NOMO-1 treated with dmso at 0.1 percent for 144 hours (cell line): ENCODE data around the gene PRKAA2.

Experiments
- DNase-seq: peaks from one replicate; lab custom pipeline; 2025; ENCODE audit not compliant: unreplicated experiment; lab: John Stamatoyannopoulos, UW

Gene PRKAA2

DNA sequence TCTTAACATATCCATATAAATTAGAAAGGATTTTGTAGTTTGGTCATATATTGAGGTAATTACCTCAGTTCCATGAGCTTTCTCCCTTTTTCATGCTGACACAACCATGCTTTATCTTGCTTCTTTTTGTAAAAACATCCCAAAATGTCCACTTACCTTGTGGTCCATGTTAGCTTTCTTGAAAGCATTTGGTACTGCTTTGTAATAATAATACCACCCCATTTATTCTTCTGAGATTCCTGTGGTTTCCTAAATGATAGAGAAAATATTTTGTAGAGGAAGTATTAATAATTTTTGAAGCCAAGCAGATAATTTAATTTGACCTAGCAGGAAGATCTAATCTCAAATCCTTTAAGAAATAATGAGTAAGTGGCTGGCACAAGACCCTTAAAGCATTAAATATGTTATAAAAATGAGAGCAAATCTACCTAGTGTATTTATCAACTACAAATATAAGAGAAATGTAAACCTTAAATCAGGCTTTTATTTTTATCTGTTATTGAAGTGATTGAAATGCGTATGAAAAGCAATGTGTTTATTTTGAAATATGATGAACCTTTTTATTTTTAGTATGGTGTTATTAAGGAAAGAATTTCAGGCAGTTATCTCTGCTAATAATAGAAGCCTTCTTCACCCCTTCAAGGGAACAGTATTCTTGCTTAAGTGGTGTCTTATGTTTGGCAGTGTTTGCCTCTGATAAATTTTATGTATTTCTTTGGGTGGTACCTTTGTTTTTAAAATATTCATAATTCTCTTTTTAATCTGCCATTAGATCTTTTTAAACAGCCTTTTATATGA lies 9.2 kb downstream of the PRKAA2 start:
- DNase-seq: no peak

DNA sequence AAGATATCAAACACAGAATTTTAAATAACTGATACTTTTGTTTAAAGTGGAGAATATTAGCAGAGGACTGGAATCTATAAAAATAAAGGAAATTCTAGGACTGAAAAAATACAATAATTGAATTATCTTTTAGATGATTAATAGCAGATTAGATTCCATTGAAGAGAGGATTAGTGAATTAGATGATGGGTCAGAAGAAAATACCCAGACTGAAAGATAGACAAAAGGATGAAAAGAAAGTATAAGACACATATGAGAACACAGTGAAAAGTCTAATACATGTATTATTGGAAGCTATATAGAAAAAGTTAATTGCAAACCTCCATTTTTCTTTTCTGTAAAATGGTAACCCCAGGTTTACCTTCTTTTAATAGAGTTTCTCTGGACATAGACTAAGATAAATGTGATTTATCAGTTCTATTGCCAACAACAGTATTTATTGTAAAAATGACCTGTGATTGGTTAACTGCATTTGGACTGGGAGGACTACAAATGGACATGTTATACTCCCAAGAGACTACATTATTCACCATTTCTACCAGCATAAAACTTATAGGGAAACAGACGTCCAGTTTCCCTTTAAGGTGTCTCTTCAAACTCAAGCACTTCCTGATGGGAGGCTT lies 11.0 kb downstream of the PRKAA2 start:
- no peak for DNase-seq

DNA sequence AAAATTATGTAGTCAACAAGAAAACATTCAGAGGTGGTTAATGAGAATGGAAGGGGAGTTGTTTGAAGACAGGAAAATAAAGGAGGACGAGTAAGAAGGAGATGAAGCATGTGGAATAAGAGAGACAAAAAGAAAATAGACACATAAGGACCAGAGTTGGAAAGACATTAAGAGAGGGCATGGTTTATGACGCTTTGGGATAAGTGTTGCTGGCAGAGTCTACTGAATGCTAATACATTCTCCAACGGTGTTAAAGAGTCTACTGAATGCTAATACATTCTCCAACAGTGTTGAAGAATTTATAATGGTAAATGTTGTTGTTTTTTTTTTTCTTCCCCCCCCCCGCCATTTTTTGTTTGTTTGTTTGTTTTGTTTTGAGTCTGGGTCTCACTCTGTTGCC lies 13.1 kb downstream of the PRKAA2 start:
- no peak for DNase-seq

DNA sequence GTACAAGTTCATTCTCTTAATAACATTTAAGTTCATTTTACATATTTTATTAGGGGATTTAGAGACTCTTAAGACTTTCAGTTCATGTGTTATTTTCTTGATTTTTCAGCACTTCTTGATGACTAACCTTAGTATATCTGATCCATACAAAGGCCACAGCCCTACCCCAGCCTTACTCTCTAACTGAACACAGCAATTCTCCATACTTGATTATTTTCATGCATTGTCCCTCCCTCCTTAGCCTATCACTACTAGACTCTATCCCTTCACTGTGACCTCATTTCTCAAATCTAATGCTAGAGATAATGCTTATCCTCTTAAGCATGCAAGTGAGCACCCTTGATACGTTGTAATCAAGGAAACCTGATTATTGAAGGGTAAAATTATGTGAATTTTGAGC lies 15.2 kb downstream of the PRKAA2 start:
- DNase-seq: no peak

DNA sequence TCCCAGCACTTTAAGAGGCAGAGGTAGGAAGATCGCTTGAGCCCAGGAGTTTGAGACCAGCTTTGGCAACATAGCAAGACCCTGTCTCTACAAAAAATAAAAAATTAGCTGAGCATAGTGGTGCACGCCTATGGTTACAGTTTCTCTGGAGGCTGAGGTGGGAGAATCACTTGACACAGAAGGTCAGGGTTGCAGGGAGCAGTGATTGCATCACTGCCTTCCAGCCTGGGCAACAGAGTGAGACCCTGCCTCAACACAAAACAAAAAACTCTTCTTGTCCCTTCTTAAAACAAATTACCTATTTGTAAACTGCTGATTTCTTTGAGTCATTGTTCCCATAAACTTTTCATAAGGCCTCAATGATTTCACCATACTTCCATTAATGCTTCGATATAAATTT lies 18.7 kb downstream of the PRKAA2 start:
- no peak for DNase-seq

DNA sequence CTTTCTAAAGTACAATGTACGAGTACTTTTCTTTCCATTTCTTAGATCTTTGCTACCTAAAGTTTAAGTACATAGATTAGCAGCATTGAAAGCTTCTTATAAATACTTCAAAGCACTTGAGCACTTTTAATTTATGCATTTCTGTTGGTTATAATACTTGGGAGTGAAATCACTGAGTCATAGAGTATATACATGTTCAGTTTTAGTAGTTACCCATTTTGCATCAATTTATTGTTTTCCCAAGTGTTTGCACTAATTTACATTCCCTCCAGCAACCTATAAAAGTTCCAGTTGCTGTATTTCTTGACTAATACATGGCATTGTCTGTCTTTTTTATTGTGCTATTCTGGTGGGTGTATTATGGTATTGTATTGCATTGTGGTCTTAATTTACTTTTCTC lies 20.3 kb downstream of the PRKAA2 start:
- DNase-seq: no peak

DNA sequence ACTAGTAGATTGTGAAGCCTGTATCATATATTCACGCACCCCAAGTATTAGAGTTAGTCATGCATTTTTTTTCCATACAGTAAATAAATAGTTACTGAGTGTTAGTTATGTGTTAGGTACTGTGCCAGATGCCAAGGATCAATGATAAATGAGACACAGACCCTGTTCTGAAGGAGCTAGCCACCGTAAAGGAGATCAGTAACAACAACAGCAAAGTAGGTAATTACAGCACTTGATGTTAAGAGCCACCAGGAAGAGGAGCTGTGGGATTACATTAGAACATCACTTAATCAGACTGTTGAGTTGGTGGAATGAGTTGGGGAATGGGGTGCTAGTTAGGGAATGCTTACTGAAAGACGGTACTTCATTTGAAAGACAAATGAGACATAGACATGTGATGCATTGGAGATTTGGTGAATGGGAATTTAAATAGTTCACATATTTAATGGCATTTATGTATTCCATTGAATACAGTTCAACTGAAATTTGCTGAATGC lies 21.0 kb downstream of the PRKAA2 start:
- DNase-seq: no peak

DNA sequence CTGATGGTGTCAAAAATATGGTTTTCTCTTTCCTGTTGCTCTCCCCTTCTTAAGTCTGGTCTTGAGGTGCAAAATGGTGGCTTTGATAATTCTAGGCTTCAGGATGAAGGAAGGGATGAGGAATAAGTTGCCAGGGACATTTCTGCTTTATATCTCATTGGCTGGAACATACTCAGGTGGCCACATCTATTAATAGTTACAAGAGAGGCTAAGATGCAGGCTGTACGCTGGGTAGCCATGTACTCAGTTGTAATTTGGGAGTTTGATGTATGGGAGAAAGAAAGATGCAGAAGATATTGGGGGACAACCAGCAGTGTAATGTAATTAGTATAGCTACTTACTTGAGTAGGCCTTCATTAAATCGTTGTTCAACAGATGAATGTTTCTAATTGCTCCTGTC lies 25.2 kb downstream of the PRKAA2 start:
- no peak for DNase-seq

DNA sequence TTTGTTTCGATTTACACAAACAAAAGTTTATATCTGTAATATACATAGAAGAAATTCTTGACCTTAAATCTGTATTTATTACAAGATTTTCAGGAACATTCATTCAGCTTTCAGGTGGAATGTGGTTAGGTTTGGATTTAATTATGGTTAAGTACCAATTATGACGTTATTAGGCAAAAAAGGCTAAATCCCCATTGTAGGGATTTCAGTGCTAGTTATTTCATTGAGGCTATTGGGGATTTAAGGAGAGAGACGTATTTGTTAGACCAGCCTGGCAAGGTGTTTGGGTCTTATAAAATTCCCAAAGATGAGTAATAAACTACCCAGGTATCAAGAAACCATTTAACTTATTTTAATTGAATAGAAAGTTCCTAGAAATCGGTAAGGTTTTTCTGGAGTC lies 26.0 kb downstream of the PRKAA2 start:
- no peak for DNase-seq

DNA sequence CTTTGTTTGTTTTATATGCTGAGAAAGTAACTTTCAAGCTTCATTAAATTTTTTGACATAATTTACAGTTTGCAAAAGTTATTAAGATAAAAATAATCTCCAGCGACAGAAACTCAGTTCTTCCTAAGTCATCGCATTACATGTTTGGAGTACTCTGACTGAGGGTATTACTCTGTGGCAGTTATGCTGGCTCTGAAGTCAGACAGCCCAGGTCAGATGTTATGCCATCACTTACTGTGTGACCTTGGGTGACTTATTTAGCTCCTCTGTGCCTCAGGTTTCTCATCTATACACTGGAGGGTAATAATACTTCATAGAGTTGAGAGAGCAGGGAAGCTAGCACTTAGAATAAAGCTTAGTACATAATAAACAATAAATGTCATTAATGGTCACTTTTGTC lies 26.4 kb downstream of the PRKAA2 start:
- DNase-seq: no peak

DNA sequence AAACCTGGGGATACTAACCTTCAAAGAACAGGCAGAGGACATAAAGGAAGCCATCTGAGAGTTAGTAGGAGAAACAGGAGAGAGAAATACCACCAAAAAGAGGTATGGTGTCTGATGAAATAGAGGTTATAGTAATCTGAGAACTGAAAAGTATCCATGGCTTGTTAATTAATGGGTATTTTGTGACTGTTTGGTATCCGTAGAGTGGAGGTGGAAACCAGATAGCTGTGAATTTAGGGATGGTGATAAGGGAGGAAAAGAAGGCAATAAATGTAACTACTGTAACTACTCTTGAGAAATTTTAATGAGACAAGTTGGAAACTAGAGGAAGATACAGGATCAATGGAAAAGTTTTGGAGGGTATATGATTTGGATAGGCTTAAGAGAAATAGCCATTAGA lies 27.5 kb downstream of the PRKAA2 start:
- no peak for DNase-seq

DNA sequence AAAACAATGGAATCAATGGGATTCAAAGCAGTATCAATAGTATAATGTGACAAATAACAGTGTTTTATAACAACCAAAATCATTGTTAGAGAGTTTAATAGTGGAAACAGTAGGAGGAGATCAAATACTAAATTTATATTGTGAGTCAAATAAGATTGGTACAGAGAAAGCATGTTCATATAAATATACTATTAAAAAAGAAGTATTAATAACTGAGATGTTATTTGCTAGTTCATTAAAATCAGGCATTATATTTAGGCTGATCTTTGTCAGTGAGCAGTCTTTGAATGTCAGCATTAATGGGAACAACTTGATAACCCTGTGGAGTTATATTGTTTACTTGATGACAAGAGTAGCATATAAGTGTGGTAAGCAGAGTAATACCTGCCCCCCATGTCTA lies 30.6 kb downstream of the PRKAA2 start:
- DNase-seq: no peak

DNA sequence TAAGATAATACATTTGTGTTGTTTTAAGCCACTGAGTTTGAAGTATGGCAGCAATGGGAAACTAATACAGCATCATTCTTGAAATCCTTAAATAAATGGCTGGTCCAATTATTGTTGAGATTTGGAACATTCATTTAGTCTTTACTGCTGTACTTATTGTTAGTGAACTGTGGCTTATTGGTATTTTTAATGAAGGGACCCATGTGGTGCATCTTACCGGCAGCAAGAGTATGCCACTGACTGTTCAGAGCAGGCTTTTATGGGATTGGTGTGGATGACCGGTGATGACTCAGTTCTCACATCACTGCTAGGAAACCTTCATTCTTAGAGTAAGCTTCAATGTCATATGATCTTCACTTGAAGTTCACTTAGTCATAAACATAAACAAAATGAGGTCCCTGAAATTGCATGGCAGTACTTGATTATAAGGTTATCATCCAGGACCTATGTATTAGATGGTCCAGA lies 31.5 kb downstream of the PRKAA2 start:
- DNase-seq: no peak

DNA sequence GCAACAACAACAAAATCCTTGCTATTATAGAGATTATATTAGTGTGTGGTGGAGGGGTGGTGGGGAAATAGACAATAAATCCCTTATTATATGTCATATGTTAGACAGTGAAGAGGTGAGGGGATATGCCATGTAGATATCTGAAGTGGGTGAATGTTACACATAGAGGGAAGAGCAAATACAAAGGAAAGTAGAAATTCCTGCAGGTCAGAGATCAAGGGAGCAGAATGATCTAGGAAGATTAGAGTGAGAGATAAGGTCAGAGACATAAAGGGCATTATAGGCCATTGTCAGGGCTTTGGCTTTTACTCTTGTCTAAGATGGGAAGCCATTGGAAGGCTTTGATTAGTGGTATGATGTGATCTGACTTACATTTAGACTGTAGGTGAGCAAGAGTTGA lies 38.5 kb downstream of the PRKAA2 start:
- DNase-seq: no peak

DNA sequence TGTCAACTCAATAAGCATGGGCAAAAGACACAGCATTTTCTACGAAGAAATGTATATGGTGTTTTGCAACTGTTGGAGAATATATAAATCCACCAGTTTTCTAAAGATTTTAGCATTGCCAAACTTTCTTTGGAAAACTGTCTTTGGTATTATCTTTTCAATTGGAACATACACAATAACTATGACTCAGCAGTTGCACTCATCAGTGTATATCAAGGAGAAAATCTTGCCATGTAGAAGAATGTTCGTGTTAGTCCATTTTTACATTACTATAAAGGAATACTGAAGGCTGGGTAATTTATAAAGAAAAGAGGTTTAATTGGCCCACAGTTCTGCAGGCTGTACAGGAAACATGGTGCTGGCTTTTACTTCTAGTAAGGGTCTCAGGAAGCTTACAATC lies 41.1 kb downstream of the PRKAA2 start:
- DNase-seq: no peak

DNA sequence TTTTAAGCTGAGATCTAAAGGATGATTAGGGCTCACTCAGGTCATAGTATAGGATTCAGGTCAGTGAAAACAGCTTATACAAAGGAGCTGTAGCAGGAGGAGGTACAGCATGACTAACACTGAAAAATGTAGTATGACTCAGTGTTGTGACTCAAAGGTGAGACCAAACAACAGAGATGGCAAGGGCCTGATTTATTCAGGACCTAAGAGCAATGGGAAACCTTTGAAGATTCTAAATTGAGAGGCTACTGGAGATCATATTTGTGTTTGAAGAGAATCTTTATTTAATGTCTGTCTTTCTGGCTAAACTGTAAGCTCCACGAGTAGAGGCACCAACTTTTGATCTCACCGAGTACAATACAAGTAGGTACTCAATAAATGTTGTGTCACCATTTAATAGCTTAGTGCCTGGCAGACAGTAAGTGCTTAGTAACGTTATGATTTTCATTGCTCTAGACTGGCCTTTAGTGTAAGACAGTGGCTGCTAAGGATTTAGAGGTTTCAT lies 43.5 kb downstream of the PRKAA2 start:
- no peak for DNase-seq

DNA sequence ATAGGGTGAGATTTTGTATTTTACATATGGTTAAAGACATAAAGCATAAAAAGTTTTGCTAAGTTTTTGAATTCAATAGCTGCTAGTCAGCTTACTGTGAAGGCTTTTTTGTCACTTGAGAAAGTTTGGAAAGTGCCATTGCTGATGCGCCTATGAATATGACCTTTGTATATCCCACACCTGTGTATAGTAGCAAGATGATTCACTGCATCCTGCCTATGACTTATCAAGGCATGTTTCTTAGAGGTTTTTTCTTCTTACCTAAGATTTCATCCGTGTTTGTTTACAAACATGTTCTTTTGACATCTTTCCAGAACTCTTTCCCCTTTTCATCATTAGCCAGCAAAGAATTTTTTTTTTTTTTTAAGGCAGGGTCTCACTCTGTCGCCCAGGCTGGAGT lies 51.5 kb downstream of the PRKAA2 start:
- no peak for DNase-seq

DNA sequence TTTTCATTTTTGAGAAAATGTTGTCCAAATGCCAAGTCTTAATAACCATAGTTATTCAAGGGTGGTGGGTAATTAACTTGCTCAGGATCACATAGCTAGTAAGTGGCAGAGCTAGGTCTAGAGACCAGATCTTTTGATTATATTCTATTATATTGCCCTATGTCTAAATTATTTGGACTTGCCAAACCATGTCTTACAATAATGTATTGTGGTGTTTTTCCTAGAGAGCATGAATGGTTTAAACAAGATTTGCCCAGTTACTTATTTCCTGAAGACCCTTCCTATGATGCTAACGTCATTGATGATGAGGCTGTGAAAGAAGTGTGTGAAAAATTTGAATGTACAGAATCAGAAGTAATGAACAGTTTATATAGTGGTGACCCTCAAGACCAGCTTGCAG lies 58.6 kb downstream of the PRKAA2 start:
- no peak for DNase-seq

DNA sequence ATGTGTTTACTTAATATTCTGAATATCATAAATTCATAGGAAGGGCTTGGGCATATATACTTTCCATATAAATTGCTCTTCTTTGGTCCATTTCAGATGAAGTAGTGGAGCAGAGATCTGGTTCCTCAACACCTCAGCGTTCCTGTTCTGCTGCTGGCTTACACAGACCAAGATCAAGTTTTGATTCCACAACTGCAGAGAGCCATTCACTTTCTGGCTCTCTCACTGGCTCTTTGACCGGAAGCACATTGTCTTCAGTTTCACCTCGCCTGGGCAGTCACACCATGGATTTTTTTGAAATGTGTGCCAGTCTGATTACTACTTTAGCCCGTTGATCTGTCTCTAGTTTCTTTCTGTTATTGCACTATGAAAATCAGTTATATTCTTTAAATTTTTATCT lies 62.3 kb downstream of the PRKAA2 start:
- no peak for DNase-seq

DNA sequence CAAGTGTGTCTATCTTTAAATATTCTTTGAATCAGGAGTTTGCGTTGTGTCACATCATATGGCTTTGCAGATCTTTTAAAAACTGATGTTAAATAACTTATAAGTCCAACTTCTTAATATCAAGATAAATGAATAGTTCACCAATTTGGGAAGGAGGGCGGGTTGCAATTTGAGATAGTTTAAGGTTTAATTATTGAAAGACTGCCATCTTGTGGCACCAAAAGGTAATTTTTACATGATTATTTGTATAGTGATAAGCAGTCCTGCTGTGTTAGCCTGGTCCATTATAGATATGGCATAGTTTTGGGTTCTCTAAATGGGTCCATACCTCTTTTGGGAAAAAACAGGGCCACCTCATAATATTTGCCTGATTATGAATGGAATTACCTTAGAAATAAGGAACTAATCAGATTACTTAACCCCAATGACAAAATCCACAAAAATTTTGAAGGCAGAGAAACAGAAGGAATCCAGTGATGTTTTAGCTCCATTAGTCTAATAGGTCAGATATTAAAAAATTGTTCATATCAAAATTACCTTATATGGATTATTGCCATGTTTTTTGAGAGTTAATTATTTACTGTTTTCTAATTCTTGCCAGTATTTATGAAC lies 64.3 kb downstream of the PRKAA2 start:
- peak; percentile 1 for DNase-seq

DNA sequence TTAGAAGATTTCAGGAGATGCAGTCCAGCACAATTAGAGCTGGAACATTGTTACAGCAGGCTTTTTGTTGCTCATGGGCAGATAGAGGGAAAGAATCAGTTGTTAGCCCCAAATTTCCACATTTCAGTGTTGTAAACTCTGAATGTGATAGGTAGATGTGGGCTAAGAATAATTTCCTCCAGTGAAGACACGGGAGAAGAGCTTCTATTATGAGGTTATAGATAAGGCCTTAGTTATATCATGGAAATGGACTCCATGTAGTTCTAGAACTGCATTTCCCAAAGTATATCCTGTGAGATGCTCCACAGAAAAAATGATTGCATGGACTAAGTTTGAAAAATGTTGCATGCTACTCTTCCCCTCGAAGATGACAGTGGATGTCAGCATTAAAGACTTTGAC lies 64.9 kb downstream of the PRKAA2 start:
- no peak for DNase-seq

DNA sequence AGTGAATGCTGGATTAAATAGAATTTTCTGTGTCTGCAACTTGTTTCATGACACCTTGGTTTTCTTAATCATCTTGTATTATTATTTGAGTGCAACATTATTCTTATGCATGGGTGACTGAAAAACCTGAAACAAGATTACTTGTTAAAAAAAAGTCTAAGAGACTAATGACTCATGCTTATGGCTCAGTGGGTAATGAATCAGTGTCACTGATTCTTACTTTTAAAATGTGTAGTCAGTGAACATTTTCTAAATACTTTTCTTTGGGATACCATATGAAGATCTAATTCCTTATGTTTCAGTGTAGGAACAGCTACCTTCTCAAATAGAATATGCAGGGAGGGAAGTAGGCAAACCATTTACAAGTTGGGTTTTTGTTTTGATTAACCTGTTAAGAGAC lies 65.5 kb downstream of the PRKAA2 start:
- no peak for DNase-seq
